K562 (cell line): ENCODE measurements around the gene MAP2K7.

Experiments
- RB1 ChIP-seq: fragments of 450-650 bp; IDR thresholded peaks from 2 replicates; pipeline ENCODE4 v1.6.1; 2017; ENCODE audit warnings: low read depth, mild to moderate bottlenecking
- ZFP30 ChIP-seq: fragments of 250-450 bp; sonication (Bioruptor Pico); IDR thresholded peaks from 2 replicates; pipeline ENCODE4 v1.8.0; 2022; ENCODE audit warnings: moderate library complexity, mild to moderate bottlenecking, inconsistent platforms, borderline replicate concordance
- TF ChIP-seq, protein P1 (sequence below): fragments of 450-650 bp; formaldehyde crosslinking; IDR thresholded peaks from 2 replicates; pipeline ENCODE4 v1.4.0; 2020; ENCODE audit warnings: mild to moderate bottlenecking, mixed read lengths

- TF ChIP-seq, protein P1, sequence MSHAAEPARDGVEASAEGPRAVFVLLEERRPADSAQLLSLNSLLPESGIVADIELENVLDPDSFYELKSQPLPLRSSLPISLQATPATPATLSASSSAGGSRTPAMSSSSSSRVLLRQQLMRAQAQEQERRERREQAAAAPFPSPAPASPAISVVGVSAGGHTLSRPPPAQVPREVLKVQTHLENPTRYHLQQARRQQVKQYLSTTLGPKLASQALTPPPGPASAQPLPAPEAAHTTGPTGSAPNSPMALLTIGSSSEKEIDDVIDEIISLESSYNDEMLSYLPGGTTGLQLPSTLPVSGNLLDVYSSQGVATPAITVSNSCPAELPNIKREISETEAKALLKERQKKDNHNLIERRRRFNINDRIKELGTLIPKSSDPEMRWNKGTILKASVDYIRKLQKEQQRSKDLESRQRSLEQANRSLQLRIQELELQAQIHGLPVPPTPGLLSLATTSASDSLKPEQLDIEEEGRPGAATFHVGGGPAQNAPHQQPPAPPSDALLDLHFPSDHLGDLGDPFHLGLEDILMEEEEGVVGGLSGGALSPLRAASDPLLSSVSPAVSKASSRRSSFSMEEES (CRISPR knock-in tag), result no peak
- TF ChIP-seq RB1 (no peak), ZFP30 (no peak)
These were observed 48.1 kb upstream of the MAP2K7 start for GRCh38 chr19:7855426-7856108.
